Measurements from ENCODE around the gene FHL3. TPM values are rescaled to one million over a fixed set of nuclear protein-coding genes. Genes with fewer than 3 reads are reported as not detected.
A peak's percentile ranks its signal among the peaks of the same experiment; 100 is the strongest.

Gene FHL3
- total and polyA plus RNA-seq, 9 of the 15 experiments (the other 6 are each of a cell fraction or from before 2014, with no cell fraction given): 6.1 to 144 (median 34.1) TPM

DNA sequence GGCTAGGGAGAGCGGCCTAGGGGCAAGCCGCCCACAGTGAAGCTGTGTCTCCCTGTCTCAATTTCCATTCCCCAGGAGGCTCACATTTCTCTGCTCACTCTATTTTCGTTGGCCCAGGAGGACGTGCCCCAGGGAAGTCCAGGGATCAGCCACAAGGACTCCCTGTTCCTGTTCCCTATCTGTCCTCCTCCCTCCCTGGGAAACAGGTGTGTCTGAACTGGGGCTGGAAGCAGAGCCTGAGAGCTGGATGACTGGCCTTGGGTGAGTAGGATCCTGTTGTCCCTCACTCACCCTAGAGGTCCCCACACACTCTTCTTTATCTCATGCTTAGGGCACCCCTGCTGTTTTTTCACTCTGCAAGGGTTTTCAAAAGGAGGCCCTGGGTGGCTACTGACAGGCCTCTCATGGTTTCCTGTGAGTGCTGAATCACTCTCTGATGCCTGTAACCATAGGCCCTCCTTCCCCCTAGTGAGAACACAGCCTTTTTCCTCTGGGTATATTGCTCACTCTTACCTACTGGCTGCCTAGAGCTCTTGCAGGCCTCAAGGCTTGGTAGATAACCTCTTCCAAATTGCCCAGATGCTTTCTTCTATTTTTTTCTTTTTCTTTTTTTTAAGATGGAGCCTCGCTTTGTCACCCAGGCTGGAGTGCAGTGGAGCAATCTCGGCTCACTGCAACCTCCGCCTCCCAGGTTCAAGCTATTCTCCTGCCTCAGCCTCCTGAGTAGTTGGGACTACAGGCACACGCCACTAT lies 4.0 kb upstream of the FHL3 start (continued):
- TF ChIP-seq ZNF766 (CRISPR knock-in tag; conservative IDR thresholded peaks at IDR 0.05) (peak; percentile 96), HOXB6 (CRISPR knock-in tag; IDR thresholded peaks at IDR 0.05; ENCODE audit: borderline replicate concordance) (no peak), KLF6 (CRISPR knock-in tag; IDR thresholded peaks at IDR 0.05; ENCODE audit: borderline replicate concordance) (0 out of 2 replicates have a peak, but pooled peaks have one; percentile 18), GABPB2 (CRISPR knock-in tag; conservative IDR thresholded peaks at IDR 0.05) (no peak), U2AF2 (optimal IDR thresholded peaks at IDR 0.05; ENCODE audit: low read depth, low read length) (no peak), SOX6 (IDR thresholded peaks at IDR 0.05) (peak; percentile 61), CTBP1 (IDR thresholded peaks at IDR 0.05; ENCODE audit: borderline replicate concordance) (peak; percentile 62), L3MBTL2 (IDR thresholded peaks at IDR 0.05) (peak; percentile 72), SP1 (CRISPR knock-in tag; IDR thresholded peaks at IDR 0.05) (0 out of 2 replicates have a peak, but pooled peaks have one; percentile 30), ZC3H11A (IDR thresholded peaks at IDR 0.05; ENCODE audit: low read depth, low read length) (no peak), POLR2B (IDR thresholded peaks at IDR 0.05; ENCODE audit: low read depth, partially characterized antibody) (peak; percentile 22)
- TF ChIP-seq, protein P1, sequence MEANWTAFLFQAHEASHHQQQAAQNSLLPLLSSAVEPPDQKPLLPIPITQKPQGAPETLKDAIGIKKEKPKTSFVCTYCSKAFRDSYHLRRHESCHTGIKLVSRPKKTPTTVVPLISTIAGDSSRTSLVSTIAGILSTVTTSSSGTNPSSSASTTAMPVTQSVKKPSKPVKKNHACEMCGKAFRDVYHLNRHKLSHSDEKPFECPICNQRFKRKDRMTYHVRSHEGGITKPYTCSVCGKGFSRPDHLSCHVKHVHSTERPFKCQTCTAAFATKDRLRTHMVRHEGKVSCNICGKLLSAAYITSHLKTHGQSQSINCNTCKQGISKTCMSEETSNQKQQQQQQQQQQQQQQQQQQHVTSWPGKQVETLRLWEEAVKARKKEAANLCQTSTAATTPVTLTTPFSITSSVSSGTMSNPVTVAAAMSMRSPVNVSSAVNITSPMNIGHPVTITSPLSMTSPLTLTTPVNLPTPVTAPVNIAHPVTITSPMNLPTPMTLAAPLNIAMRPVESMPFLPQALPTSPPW (CRISPR knock-in tag; IDR thresholded peaks at IDR 0.05): peak; percentile 62
- TF ChIP-seq, protein P2, sequence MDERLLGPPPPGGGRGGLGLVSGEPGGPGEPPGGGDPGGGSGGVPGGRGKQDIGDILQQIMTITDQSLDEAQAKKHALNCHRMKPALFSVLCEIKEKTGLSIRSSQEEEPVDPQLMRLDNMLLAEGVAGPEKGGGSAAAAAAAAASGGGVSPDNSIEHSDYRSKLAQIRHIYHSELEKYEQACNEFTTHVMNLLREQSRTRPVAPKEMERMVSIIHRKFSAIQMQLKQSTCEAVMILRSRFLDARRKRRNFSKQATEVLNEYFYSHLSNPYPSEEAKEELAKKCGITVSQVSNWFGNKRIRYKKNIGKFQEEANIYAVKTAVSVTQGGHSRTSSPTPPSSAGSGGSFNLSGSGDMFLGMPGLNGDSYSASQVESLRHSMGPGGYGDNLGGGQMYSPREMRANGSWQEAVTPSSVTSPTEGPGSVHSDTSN (CRISPR knock-in tag; IDR thresholded peaks at IDR 0.05; ENCODE audit: low read depth): no peak
- TF ChIP-seq, protein P2 (tag; conservative IDR thresholded peaks at IDR 0.05; ENCODE audit: low read depth): peak; percentile 46; the same call in 1 of the 2 replicates
- TF ChIP-seq, protein P3, sequence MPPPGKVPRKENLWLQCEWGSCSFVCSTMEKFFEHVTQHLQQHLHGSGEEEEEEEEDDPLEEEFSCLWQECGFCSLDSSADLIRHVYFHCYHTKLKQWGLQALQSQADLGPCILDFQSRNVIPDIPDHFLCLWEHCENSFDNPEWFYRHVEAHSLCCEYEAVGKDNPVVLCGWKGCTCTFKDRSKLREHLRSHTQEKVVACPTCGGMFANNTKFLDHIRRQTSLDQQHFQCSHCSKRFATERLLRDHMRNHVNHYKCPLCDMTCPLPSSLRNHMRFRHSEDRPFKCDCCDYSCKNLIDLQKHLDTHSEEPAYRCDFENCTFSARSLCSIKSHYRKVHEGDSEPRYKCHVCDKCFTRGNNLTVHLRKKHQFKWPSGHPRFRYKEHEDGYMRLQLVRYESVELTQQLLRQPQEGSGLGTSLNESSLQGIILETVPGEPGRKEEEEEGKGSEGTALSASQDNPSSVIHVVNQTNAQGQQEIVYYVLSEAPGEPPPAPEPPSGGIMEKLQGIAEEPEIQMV (tag; conservative IDR thresholded peaks at IDR 0.05; ENCODE audit: low read depth): peak; percentile 25; the same call in 1 of the 2 replicates
- TF ChIP-seq, protein P4, sequence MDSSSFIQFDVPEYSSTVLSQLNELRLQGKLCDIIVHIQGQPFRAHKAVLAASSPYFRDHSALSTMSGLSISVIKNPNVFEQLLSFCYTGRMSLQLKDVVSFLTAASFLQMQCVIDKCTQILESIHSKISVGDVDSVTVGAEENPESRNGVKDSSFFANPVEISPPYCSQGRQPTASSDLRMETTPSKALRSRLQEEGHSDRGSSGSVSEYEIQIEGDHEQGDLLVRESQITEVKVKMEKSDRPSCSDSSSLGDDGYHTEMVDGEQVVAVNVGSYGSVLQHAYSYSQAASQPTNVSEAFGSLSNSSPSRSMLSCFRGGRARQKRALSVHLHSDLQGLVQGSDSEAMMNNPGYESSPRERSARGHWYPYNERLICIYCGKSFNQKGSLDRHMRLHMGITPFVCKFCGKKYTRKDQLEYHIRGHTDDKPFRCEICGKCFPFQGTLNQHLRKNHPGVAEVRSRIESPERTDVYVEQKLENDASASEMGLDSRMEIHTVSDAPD (CRISPR knock-in tag; IDR thresholded peaks at IDR 0.05): no peak
